Adrenal gland (tissue), 5 donors: ENCODE results near the gene MED13.

ENCODE experiments used
- CTCF ChIP-seq, 6 experiments: fragments of 450-650 bp in 4 of 6; fragments of 200-600 bp in 2 of 6; sonication (generic) in 1 of 6; IDR thresholded peaks; 1 replicate in 5 of 6; 2 replicates in 1 of 6; pipeline versions ENCODE4 v1.5.1 to v1.8.0; 2016 to 2021; ENCODE audit warnings: antibody characterized with exemption in 6 of 6, mild to moderate bottlenecking in 2 of 6, moderate library complexity in 1 of 6
- POLR2A ChIP-seq, 2 donors: fragments of 450-650 bp; IDR thresholded peaks; one replicate each; pipeline ENCODE4 v1.6.1; 2017; ENCODE audit warnings: antibody characterized with exemption in 2 of 2, mild to moderate bottlenecking in 2 of 2, moderate library complexity in 1 of 2
- donor health status: DM: no; HTN: no; CAD: no.

GRCh38 chr17:62059414-62059813, 5.7 kb downstream of the MED13 start:
- TF ChIP-seq POLR2A (IDR thresholded peaks at IDR 0.05): no peak
- TF ChIP-seq CTCF (IDR thresholded peaks at IDR 0.05): no peak
